GM15510 (cell line): ENCODE results near the gene NAV2.

Experiments used
- POLR2A ChIP-seq: IDR thresholded peaks from 3 replicates; pipeline ENCODE4 v1.6.1; 2011; ENCODE audit warnings: borderline replicate concordance; ENCODE audit not compliant: insufficient read length; ENCODE audit errors: extremely low read depth

The NAV2 gene

GRCh38 chr11:20109731-20110445 is 397.3 kb downstream of the NAV2 start:
- no peak for TF ChIP-seq POLR2A

GRCh38 chr11:20110908-20111669 is 398.5 kb downstream of the NAV2 start:
- TF ChIP-seq POLR2A: no peak

- no peak for TF ChIP-seq POLR2A
Observed at GRCh38 chr11:20111871-20112270, 399.2 kb downstream of the NAV2 start.

- no peak for TF ChIP-seq POLR2A
Observed at GRCh38 chr11:20112291-20113148, 399.9 kb downstream of the NAV2 start.

- no peak for TF ChIP-seq POLR2A
Observed at GRCh38 chr11:20113149-20113438, 400.5 kb downstream of the NAV2 start.

GRCh38 chr11:20114588-20114987 is 402.0 kb downstream of the NAV2 start:
- TF ChIP-seq POLR2A: no peak

- no peak for TF ChIP-seq POLR2A
Observed at GRCh38 chr11:20116825-20117224, 404.2 kb downstream of the NAV2 start.

GRCh38 chr11:20117291-20117690 is 404.7 kb downstream of the NAV2 start:
- no peak for TF ChIP-seq POLR2A

GRCh38 chr11:20118209-20118608 is 405.6 kb downstream of the NAV2 start:
- TF ChIP-seq POLR2A: no peak

GRCh38 chr11:20119315-20119714 is 406.7 kb downstream of the NAV2 start:
- TF ChIP-seq POLR2A: no peak

- no peak for TF ChIP-seq POLR2A
Observed at GRCh38 chr11:20120134-20120925, 407.7 kb downstream of the NAV2 start.

- TF ChIP-seq POLR2A: no peak
Observed at GRCh38 chr11:20122131-20122530, 409.5 kb downstream of the NAV2 start.

- no peak for TF ChIP-seq POLR2A
Observed at GRCh38 chr11:20125927-20126326, 413.3 kb downstream of the NAV2 start.

- TF ChIP-seq POLR2A: no peak
Observed at GRCh38 chr11:20126724-20127123, 414.1 kb downstream of the NAV2 start.
